GM19099 (cell line): ENCODE results near the gene TUNAR.

ENCODE experiments used
- POLR2A ChIP-seq: IDR thresholded peaks from 3 replicates; pipeline ENCODE4 v1.6.1; 2011; ENCODE audit warnings: low read depth; ENCODE audit not compliant: insufficient read length; ENCODE audit errors: extremely low read depth

TUNAR gene

GRCh38 chr14:95931384-95931783 lies 54.8 kb downstream of the TUNAR start:
- no peak for TF ChIP-seq POLR2A

- no peak for TF ChIP-seq POLR2A
Measured at GRCh38 chr14:95935228-95935822, 58.7 kb downstream of the TUNAR start.

GRCh38 chr14:95936041-95936440 lies 59.4 kb downstream of the TUNAR start:
- TF ChIP-seq POLR2A, result no peak

- no peak for TF ChIP-seq POLR2A
Measured at GRCh38 chr14:95939335-95939734, 62.7 kb downstream of the TUNAR start.

GRCh38 chr14:95941897-95942296 lies 65.3 kb downstream of the TUNAR start:
- TF ChIP-seq POLR2A, result no peak

GRCh38 chr14:95943699-95944098 lies 67.1 kb downstream of the TUNAR start:
- no peak for TF ChIP-seq POLR2A

- TF ChIP-seq POLR2A, result no peak
Measured at GRCh38 chr14:95944462-95944861, 67.8 kb downstream of the TUNAR start.

- TF ChIP-seq POLR2A, result no peak
Measured at GRCh38 chr14:95946867-95947266, 70.2 kb downstream of the TUNAR start.

GRCh38 chr14:95948558-95948981 lies 71.9 kb downstream of the TUNAR start:
- TF ChIP-seq POLR2A, result no peak

GRCh38 chr14:95951359-95951758 lies 74.7 kb downstream of the TUNAR start:
- no peak for TF ChIP-seq POLR2A

- TF ChIP-seq POLR2A, result no peak
Measured at GRCh38 chr14:95953111-95953724, 76.6 kb downstream of the TUNAR start.

GRCh38 chr14:95956601-95957460 lies 80.2 kb downstream of the TUNAR start:
- TF ChIP-seq POLR2A, result no peak

GRCh38 chr14:95958105-95958504 lies 81.5 kb downstream of the TUNAR start:
- TF ChIP-seq POLR2A, result no peak

GRCh38 chr14:95959317-95959716 lies 82.7 kb downstream of the TUNAR start:
- no peak for TF ChIP-seq POLR2A

GRCh38 chr14:95961481-95961880 lies 84.8 kb downstream of the TUNAR start:
- no peak for TF ChIP-seq POLR2A

GRCh38 chr14:95964901-95965300 lies 88.3 kb downstream of the TUNAR start:
- TF ChIP-seq POLR2A, result no peak
